D341Med (cell line): ENCODE measurements around the gene PMP22.

Experiments
- DNase-seq: peaks from one replicate; pipeline ENCODE4 v3.0.0; 2012; ENCODE audit warnings: low spot score

The PMP22 gene

DNA sequence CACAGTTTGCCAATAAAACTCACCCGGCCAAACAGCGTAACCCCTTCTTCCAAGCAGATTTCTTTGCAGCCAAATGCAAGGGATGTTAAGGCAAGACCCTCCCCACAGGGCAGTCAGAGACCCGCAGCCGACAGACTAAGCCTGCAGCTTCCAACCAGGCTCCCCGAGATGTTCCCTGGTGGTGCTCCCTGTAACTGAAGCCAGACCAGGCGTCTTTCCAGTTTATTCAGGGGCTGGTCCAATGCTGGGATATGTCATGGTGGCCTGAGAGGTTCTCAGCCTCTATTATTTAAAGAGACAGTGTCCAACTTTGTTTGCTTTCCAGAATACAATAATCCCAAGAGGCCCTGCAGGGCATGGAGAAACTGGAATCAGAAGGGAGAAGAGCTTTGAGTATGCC, at the start of gene PMP22:
Gene PMP22 (minus strand): TSS at position 196 of the 400 bp plus-strand sequence. CDS start 4,599 bp downstream, outside the sequence.
- DNase-seq = no peak

DNA sequence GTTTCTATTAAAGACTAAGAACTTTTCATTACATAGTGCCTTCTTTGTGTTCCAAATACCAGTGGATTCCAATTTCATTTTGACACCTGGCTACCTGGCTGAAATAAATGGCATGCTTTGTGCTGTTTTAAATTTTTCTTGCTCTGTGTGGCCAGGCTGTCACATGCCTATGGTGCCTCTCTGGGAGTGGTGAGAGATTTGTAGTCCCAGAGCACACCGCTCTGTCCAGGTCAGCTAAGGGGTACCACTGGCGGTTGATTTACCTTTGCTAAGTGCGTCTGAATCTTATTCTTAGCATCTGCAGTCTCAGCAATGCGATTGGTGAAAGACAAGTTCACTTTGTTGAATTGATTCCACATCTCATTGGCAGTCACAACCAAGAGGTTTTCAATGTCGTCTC, 46.9 kb upstream of the PMP22 start:
- no peak for DNase-seq

- no peak for DNase-seq
Measured at GRCh38 chr17:15309793-15310192, 44.7 kb upstream of the PMP22 start.

DNA sequence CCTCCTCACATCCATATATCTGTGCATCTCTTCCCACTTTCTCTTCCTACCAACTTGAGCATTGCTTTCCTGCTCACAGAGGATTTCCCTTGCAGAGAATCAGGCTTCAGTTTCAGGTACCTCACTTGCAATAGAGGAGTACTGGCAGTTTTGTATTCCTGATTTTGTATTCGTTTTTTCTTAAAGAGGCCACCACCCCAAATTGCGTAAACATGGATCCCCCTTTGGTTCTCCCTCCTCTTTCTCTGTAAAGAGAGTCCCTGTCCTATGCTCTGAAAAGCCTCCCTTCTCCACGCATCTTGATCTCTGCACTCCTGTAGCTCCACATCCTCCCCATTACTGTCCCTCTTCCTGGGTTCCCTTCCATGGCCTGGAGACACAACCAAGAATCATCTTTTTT, 44.1 kb upstream of the PMP22 start:
- DNase-seq = no peak

DNA sequence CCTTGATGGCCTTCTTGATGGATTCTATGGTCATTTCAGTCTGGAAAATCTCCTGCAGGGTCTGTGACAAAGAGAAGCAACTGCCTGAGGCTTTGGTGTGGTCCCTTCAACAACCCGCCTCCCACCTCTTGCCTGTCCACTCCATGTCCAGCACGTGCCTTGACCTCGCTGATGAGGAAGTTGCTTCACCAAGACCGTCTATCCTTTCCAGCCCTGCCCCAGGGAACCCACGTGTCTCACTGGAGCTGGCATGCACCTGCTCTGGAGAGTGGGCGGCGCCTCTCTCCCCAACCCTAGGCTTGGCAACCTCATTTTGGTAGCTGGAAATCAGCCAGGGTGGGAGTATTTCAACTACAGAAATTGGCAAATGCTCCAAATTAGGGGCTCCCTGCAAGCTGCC, 43.6 kb upstream of the PMP22 start:
- DNase-seq = no peak

DNA sequence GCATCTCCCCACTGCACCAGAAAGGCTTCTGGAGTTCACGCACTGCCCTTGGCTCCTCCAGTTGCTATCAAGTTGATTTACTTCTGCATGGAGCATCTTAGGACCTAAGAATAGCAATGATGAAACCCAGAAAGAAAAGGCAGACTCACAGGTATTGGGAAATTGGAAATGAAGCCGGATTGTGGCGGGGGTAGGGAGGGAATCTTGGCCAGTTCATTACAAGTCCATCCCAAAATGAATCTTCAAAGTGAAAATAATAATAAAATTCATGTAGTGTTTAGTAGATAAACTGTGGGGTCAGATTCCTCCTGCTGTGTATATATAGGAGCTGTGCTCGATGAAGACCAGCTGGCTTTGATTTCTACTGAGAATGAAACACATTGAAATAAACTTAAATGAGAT, 42.6 kb upstream of the PMP22 start:
- no peak for DNase-seq

GRCh38 chr17:15303851-15304250, 38.7 kb upstream of the PMP22 start:
- no peak for DNase-seq

DNA sequence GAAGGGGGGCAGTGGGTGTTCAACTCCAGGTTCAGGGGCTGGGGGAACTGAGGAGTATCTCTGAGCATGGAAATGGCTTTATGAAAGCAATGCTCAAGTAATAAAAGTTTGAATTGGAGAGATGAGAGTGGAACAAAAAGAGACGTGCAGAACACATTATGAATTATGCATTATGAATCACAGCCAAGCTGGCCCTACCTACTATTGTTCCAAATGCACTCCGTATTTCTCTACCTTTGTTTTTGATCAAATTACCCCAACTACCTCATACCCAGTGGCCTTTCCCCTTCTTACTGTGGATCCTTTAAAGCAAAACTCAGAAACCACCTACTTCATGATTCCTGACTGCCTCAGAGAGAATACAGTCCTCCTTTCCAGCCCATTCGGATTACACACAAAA, 38.1 kb upstream of the PMP22 start:
- DNase-seq = no peak

- no peak for DNase-seq
Measured at GRCh38 chr17:15301845-15302244, 36.7 kb upstream of the PMP22 start.

GRCh38 chr17:15298176-15298575, 33.0 kb upstream of the PMP22 start:
- DNase-seq = no peak

- no peak for DNase-seq
Measured at GRCh38 chr17:15293558-15293957, 28.4 kb upstream of the PMP22 start.

GRCh38 chr17:15291674-15292361, 26.7 kb upstream of the PMP22 start:
- no peak for DNase-seq

GRCh38 chr17:15290605-15291004, 25.5 kb upstream of the PMP22 start:
- no peak for DNase-seq

GRCh38 chr17:15289285-15290183, 24.4 kb upstream of the PMP22 start:
- no peak for DNase-seq

GRCh38 chr17:15288859-15289258, 23.7 kb upstream of the PMP22 start:
- DNase-seq = no peak

GRCh38 chr17:15287538-15288267, 22.6 kb upstream of the PMP22 start:
- DNase-seq = no peak

DNA sequence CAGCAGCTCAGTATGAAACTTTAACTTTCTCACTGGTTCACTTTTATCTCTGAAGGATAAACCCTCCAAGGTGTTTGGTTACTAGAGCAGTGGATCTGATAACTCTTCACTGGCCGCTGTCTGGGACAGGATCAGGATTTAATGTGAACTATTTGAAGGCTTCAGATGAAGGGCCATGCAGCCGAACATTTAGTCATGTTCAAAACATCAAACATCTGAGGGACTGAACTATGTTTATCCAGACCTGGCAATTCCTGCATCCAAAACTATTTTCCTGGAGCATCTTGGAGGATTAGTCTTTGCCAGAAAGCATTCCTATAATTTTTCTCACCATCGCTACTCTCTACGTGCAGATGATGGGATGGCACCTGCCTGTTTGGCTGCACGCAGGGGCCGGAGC, 20.3 kb upstream of the PMP22 start:
- no peak for DNase-seq

DNA sequence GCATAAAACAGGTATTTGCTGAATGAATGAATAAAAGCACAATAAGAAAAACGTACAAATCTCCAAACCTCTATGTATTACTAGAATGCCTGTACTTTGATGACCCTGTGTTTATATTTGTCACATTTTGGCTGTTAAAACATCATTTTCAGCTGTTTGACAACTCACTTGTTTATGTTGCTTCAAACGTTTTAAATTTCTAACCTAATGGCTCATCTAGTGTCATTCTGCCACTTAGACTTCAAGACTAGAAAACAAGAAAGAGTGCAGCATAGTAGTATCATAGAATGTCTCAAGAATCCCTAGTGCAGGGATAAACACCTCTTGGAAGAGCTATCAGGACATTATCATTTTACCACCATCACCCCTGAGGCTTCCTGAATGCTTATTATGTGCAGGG, 19.4 kb upstream of the PMP22 start:
- DNase-seq = no peak

DNA sequence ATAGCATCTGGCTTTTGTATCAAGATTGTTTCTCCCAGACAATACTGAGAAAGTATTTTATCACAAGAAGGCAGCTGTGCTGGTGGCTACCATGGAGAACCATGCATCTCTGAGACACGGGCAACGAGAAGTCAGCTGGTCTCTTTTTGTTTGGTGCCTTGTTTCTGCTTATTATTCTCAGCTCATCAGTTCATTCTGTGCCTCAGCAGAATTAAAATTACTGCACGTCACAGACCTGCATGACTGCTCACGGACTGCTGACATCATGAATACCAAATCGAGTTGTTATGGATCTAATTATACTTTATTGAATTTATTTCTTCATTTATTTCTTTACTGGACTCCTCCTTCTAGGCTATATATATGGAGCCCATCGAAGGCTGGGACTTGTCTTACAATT, 19.0 kb upstream of the PMP22 start:
- no peak for DNase-seq

- DNase-seq = no peak
Measured at GRCh38 chr17:15281909-15282308, 16.8 kb upstream of the PMP22 start.

- no peak for DNase-seq
Measured at GRCh38 chr17:15278924-15279477, 13.9 kb upstream of the PMP22 start.

- DNase-seq = no peak
Measured at GRCh38 chr17:15278380-15278779, 13.3 kb upstream of the PMP22 start.
